ENCODE results near the gene PCDHA1. TPM values are rescaled to one million over a fixed set of nuclear protein-coding genes. Genes with fewer than 3 reads are reported as not detected.

PCDHA1 gene
- total RNA-seq, 2 donors from 2014 or later, result not detected

GRCh38 chr5:141003791-141004611 lies 218.1 kb downstream of the PCDHA1 start:
- Histone ChIP-seq H3K27me3 (no peaks in the 10 kb centered on the region), H3K4me3 (no peak overlapping the region), H3K9me3 (no peaks in the 10 kb centered on the region), H3K27ac (no peak overlapping the region), H3K36me3 (replicated peaks in 1 of 2; ENCODE audit: insufficient read depth in 1 of 2, low read depth in 2 of 2) (no peaks in the 10 kb centered on the region), H3K4me1 (no peaks in the 10 kb centered on the region)
- ATAC-seq (no peak), DNase-seq (peak in 2 of 4 donors; percentile 8 to 46)
- intact Hi-C loops (cut with DNase I), result no loop called here
- 50 to 51% methylated on average over 3 to 4 of the region's 4 CpGs for WGBS, 2 donors
- TF ChIP-seq POLR2A (IDR thresholded peaks at IDR 0.05), result no peak
- TF ChIP-seq, protein P1, sequence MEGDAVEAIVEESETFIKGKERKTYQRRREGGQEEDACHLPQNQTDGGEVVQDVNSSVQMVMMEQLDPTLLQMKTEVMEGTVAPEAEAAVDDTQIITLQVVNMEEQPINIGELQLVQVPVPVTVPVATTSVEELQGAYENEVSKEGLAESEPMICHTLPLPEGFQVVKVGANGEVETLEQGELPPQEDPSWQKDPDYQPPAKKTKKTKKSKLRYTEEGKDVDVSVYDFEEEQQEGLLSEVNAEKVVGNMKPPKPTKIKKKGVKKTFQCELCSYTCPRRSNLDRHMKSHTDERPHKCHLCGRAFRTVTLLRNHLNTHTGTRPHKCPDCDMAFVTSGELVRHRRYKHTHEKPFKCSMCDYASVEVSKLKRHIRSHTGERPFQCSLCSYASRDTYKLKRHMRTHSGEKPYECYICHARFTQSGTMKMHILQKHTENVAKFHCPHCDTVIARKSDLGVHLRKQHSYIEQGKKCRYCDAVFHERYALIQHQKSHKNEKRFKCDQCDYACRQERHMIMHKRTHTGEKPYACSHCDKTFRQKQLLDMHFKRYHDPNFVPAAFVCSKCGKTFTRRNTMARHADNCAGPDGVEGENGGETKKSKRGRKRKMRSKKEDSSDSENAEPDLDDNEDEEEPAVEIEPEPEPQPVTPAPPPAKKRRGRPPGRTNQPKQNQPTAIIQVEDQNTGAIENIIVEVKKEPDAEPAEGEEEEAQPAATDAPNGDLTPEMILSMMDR (IDR thresholded peaks at IDR 0.05), result no peak

GRCh38 chr5:141007791-141008190 lies 221.9 kb downstream of the PCDHA1 start:
- DNase-seq (no peak), ATAC-seq (no peak)
- Histone ChIP-seq H3K4me3 (no peak overlapping the region), H3K27ac (no peak overlapping the region), H3K9me3 (no peaks in the 10 kb centered on the region), H3K36me3 (replicated peaks in 1 of 2; ENCODE audit: insufficient read depth in 1 of 2, low read depth in 2 of 2) (no peaks in the 10 kb centered on the region), H3K27me3 (no peaks in the 10 kb centered on the region), H3K4me1 (no peaks in the 10 kb centered on the region)
- intact Hi-C loops (cut with DNase I), result no loop called here
- TF ChIP-seq POLR2A (IDR thresholded peaks at IDR 0.05), result no peak
- TF ChIP-seq, protein P1 (IDR thresholded peaks at IDR 0.05), result no peak

- Histone ChIP-seq H3K9me3 (no peaks in the 10 kb centered on the region), H3K4me3 (no peak overlapping the region), H3K4me1 (no peaks in the 10 kb centered on the region), H3K36me3 (replicated peaks in 1 of 2; ENCODE audit: insufficient read depth in 1 of 2, low read depth in 2 of 2) (no peaks in the 10 kb centered on the region), H3K27ac (no peak overlapping the region), H3K27me3 (no peaks in the 10 kb centered on the region)
- intact Hi-C loops (cut with DNase I), result no loop called here
- 41 to 64% methylated on average over 12 of the region's 12 CpGs for WGBS, 2 donors
- TF ChIP-seq, protein P1 (IDR thresholded peaks at IDR 0.05), result no peak
- no peak for TF ChIP-seq POLR2A (IDR thresholded peaks at IDR 0.05)
- DNase-seq, result no peak
- no peak for ATAC-seq
Observed at GRCh38 chr5:141010047-141010793, 224.3 kb downstream of the PCDHA1 start.

GRCh38 chr5:141017943-141018342 lies 232.0 kb downstream of the PCDHA1 start:
- TF ChIP-seq POLR2A (IDR thresholded peaks at IDR 0.05), result no peak
- TF ChIP-seq, protein P1 (IDR thresholded peaks at IDR 0.05), result no peak
- DNase-seq, result no peak
- no peaks in the 10 kb centered on the region for H3K9me3 ChIP-seq
- no peaks in the 10 kb centered on the region for H3K36me3 ChIP-seq (replicated peaks in 1 of 2; ENCODE audit: insufficient read depth in 1 of 2, low read depth in 2 of 2)
- no peaks in the 10 kb centered on the region for H3K27me3 ChIP-seq
- no peaks in the 10 kb centered on the region for H3K4me1 ChIP-seq
- no peak overlapping the region for H3K27ac ChIP-seq
- intact Hi-C loops (cut with DNase I), result no loop called here
- no peak overlapping the region for H3K4me3 ChIP-seq
- no peak for ATAC-seq

Measured in body of pancreas (tissue), 4 donors.